ENCODE measurements around the gene IMMP2L.

The IMMP2L gene

DNA sequence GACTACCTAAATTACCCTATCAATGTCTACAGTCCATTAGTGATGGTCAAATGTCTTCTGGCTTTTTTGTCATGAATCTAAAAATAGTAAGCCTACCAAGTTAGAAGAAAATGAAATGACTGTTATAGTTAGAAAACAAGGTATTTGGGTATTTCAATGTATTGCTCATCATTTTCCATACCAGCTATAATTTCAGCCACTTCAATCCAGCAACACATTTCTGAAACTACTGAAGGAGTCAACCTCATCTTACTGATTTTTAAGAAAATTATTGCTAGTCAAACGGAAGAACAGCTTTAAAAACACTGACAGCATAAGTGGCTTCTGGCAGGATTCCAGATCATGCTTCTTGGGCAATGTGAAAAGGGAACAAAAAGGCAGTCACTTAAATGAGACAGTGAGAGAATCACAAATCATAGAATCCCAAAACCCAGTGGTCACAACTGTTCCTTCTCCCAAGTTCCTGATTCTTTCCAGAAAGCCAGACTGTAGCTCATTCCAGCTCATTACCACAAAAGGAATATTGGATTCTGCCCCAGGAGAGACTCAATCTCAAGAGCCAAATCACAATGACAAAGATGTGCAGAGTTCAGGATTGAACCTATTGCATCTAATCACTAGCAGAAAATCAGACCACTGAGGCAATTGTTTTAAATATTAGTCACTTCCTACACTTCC, 532.6 kb downstream of the IMMP2L start:
- peak; percentile 64 for DNase-seq (ENCODE audit: low spot score)

DNA sequence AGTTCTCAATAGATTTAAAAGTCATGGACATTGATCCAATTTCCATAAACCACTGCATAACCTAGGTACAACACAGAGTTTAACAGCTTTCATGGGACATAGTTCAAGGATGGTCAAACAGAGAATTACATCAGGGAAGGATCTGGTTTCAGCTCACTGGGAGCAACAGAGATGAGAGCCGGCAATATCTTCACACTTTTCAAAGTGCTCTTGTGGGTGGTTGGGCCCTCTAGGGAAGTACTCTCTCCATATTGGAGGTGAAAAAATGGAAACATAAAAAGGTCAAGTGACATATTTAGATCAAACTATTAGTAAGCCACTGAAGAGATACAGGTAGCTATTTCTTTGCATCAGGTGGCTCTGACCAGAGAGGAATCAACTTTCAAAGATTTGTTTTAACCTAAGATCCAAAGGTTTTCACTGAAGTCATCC, 533.1 kb downstream of the IMMP2L start:
- no peak for DNase-seq (ENCODE audit: low spot score)

DNA sequence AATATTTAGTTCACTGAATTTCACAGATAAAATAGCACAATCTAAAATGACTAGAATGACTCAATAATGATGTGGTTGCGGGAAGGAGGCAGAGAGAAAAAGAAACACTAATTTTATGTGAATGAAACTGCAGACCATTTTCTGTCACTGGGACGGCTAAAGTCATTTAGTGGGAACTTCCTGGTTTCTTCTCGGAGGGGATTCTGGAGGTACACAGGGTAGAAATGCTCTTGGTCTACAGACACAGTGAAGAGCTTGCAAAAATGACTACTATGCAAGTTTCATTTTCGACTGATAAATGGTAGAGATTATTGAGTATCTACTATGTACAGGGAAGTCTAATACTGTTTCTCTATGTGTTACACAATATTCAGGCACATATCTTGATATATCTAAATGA, 534.9 kb downstream of the IMMP2L start:
- peak; percentile 82 for DNase-seq (ENCODE audit: low spot score)

DNA sequence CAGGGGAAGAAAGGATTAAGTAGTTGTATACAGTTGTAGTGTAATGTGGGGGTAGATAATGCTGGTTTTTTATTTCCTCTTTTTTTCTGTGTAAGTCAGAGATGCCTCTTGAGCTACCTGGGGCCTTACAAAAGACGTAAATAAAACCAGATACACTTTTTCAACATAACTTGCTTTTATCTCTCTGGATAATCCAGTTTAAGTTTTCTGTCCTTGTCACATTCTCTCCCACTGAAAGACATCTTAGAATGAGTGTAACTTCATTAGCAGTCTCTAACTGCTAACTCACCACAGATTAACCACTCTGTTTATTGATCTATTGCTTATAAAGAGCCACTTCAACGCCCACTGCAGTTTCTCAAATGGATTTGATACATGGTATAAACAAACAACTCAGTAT, 535.5 kb downstream of the IMMP2L start:
- DNase-seq (ENCODE audit: low spot score): no peak

DNA sequence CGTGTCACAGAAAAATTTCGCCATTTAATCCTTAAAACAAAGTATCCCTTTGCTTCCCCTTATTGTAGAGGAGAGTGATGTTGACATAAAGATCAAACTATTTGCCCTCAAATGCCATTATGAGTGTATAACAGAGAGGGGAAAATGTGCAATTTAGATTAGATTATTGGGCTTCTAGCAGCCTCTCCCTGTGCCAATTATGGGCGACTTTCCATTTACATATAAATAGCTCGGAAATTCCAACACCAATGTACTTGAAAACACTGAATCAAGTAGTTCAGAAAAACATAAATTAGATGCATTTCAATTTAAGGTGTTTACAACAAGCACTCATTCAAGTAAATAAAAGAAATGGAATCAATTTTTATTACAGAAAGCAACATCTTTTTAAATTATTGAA, 535.9 kb downstream of the IMMP2L start:
- DNase-seq (ENCODE audit: low spot score): no peak

DNA sequence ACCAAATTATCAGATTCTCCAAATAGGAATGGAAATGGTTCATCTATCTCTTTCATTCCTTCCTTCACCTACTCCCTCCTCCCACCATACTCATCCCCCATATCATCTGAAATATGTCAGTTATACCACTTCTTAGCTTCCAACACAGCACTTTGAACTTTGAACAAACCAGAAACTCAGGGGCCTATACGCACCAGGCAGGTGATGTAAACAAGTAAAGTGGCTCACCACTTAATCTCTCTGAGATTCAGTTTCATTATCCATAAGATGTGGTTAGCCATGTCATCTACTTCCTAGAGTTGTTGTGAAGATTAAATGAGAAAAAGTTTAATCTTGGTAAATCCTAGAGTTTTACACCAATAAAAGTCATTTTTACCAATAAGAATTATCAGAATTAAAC, 537.3 kb downstream of the IMMP2L start:
- peak; percentile 86 for DNase-seq (ENCODE audit: low spot score)

DNA sequence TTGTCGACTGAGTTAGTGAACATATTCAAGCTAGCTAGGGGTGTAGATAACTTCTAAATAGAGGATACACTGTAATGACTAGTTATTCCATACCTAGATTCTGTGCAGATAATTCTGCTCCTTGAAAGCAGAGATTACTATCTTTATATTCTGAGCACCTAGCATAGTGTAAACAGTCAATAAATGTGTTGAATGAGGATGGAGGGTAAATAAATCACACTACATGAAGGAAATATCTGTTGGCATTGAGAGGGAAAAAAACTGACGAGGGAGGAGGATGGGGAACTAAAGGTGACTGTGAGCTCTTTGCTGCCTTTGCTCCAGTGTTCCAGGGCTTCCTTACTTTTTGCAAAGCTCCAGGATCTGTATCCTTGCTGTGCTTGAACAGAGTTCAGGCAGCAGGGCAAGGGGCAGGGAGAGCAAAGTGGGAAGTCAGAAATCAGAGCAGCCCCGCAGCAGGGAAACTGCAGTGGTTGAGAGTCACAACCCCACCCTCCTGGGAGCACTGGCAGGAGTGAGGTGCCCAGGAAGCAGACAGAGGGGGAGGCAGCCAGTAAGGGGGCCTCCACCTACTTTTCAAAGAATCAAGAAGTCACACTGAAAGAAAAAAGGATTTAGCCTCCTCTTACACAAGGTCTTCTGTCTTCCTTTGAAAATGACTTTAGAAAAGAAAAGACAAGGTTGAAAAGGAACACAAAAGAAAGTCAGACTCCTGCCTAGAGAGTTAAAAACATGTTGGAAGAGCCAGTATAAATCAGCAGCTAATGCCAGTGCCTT, 543.1 kb downstream of the IMMP2L start:
- DNase-seq (ENCODE audit: low spot score): no peak

DNA sequence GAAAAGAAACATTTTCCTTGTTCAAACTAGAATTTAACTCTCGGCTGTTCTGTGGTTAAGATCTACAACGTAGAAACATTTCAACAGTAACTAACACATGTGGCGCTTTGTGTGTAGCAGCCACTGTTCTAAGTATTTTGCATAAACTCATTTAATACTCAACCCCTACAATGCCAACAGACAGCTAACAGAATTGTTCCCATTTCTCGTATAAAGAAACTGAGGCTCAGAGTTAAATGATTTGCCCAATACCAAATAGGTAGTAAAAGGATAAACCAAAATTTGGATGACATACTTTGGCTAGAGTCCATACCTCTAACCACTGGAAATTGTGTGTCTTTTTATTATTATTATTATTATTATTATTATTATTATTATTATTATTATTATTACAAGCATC, 543.8 kb downstream of the IMMP2L start:
- DNase-seq (ENCODE audit: low spot score): no peak

DNA sequence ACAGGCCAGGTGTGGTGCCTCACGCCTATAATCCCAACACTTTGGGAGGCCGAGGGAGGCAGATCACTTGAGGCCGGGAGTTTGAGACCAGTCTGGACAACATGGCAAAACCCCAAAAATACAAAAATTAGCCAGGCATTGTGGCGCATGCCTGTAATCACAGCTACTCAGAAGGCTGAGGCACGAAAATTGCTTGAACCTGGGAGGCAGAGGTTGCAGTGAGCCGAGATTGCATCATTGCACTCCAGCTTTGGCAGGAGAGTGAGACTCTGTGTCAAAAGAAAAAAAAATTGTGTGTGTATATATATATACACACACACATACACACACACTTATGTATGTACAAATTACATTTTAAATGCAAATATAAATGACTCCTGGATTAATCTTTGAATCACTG, 548.2 kb downstream of the IMMP2L start:
- DNase-seq (ENCODE audit: low spot score): no peak

DNA sequence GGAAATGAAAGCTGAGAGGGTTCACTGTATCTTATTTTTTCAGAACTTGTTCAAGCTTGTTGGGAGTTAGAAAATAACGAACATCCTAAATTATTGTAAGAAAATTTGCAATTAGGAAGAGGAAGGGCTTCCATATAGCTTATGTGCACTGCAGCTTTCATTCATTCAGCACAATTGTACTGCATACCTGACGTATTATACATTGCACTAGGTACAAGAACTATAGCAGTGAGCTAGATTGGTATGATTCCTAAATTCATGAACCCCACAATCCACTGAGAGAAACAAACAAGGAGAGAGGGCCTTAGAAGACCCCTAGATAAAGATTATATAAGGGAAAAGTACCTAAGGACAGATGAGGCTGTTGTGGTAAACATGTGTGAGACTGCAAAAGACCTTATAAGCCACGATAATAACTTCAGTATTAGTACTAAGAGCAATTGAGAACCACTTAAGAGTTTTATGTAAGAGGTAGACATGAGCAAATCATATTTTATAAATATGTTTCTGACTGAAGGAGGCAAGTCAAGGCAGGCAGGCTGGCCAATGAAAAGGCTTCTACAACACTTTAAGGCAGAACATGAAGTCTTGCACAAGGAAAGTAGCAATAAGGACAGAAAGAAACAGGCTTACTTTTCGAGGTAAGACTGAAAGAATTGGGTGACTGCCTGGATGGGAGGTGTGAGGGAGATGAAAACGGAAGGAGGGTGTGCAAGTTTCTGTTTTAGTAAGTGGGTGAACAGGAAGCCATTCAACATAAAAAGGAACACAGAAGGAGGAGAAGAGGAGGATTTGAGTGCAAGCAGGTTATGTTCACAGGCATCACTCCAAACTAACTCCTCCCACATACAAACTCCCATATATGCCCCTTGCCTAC, 549.3 kb downstream of the IMMP2L start:
- peak; percentile 91 for DNase-seq (ENCODE audit: low spot score)

DNA sequence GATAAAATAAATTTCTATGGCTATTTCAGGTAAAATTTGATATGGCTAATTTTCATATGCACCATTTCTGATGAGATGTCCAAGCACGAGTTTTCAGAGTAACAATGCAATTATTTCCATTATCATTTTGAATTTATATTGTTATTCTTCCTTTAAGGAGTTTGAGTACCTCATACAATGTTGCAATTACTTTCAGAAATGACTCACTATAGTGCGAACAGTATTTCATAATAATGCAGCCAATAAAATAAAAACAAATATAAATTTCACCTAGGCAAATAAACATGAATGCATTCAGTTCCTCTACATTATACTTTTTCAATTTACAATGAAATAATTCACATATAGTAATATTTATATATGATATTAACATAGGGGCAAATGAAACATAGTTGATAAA, 550.1 kb downstream of the IMMP2L start:
- DNase-seq (ENCODE audit: low spot score): no peak

DNA sequence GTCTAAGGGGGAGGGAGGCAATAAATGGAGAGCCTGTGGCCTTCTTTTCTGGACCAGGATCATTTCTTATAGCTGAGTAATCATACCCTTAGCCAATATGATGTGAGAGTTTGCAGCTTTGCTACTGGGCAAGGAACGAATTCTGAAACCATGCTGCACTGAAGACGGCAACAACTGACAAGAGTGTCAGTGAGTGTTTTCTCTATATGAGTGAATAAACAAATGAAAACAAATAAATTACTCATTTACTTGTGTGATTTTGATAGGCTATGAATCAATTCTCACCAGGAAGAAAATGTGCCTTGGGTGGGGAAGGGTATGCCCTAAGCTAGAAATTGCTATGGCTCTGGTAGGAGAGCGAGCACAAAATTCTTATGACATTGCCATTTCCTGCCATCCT, 550.8 kb downstream of the IMMP2L start:
- peak; percentile 84 for DNase-seq (ENCODE audit: low spot score)

DNA sequence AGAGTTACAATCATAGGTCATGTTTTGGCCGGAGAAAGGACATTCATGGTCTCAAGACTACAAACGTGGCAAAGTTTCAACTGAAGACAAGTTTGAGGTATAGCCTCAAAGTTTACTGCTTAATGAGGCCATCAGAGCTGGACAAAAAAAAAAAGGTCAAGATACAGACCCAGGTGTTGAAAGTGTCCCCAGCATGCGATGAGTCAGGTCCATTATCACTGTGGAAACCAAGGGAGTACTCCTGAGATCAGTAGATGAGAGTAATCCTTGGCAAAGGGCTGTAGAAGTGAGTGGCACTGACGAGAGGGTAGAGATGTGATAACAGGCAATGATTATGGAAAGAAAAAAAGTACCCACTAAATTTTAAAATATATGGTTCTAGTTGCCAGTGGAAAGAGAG, 551.5 kb downstream of the IMMP2L start:
- peak; percentile 61 for DNase-seq (ENCODE audit: low spot score)

DNA sequence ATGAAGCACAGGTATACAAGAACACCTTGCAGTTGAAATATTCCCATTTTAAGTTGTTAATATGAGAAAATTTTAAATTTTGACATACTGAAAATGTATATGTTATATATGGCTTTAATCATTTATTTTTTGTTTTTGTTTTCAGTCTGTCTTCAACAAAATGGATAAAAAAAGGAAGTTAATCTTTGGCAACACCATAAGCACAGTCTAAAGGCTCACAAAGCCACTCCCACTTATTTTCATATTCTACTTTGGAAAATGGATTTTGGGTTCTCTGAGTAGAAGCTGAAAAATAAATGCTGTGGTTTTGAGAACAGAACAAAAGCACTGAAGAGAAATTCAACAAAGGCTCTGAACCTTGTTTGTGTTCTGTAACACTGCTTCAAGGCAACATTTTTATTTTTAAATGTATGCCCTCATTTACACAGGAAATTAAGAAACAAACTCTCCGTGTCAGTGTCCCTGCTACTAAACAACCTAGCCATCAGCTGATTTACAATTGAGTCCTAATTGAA, 552.7 kb downstream of the IMMP2L start:
- no peak for DNase-seq (ENCODE audit: low spot score)

DNA sequence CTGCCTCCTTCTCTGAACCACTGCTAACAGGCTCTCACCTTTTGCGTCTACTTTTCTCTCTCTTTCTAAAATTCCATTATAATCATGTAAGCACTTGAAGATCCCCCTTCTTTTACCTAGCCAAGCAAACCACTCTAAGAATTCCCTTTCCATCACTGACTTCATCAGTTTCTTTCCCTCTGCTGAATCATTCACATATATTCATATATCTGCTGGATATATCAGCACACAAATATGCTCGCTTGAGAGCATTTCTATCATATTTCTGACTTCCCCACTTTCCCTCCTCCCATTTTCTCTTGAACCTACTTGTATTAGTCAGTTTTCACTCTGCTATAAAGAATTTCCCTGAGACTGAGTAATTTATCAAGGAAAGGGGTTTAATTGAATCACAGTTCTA, 555.6 kb downstream of the IMMP2L start:
- no peak for DNase-seq (ENCODE audit: low spot score)

DNA sequence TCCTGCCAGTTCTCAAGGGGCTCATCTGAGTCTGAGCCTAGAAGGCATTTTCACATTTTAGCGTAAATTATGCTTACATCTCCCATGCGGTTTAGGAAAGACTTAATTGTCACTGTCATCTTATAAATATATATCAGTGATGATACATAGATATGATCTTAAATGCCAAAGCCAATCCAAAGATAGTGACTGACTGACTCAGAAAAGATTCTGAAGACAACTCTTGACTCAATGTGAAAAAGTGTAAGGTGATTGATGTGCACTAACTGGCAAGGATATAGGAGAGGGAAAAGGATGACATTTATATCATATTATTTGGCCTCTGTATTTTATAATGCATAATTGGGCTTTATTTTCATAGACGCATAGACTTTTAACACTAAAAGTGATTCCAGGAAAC, 556.3 kb downstream of the IMMP2L start:
- DNase-seq (ENCODE audit: low spot score): no peak

DNA sequence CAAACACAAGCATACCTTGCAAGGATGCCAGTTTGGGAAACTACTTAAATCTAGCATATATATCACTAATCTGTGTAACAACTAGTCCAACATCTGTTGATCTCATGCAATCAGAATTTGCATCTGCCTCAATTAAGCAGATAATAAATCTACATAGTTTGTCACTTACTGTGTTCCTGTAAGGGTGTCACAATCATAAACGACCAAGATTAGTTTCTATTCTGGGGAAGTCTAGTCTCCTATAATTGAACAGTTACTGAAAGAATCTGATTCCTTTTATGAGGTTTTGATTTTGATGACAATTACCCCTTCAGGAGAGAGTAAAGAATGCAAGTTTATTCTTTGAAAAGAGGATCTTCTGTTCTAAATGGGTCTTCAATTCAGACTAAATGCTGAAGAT, 556.8 kb downstream of the IMMP2L start:
- no peak for DNase-seq (ENCODE audit: low spot score)

DNA sequence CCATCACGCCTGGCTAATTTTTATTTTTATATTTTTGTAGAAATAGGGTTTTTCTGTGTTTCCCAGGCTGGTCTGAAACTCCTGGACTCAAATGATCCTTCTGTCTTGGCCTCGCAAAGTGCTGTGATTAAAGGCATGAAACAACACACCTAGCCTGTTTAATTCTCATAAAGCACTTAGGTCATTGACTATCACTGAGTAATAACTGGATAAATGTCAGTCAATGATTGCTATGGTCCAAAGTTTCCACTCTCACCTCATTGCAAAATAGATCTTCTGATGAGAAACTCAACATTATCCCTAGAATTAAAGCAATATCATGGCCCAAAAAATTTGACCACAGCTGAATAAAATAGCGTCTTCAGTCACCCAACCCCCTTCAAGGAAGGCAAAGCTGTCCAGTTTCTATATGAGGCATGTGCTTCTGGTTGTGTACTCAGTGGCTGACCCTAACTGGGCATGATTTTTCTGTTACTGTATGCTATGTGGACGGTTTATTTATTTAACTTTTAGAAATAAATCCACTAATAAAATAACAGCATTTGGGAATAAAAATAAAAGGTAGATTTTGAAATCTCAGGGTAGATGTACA, 557.9 kb downstream of the IMMP2L start:
- DNase-seq (ENCODE audit: low spot score): no peak

DNA sequence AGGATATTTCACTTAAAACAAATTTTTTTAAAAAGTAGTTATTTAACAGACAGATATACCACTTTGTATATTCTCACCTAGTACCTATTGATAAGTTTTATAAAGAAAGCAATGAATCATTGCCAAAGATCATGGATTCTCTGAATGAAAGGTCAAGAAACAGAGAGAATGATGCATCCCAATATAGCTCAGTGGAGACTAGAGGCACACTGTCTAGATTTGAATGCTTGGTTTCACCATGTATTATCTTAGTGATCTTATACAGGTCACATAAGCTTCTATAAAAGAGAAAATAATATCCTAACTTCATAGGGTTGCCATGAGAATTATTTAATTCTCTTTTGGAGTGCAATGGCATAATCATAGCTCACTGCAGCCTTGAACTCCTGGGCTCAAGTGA, 558.4 kb downstream of the IMMP2L start:
- no peak for DNase-seq (ENCODE audit: low spot score)

DNA sequence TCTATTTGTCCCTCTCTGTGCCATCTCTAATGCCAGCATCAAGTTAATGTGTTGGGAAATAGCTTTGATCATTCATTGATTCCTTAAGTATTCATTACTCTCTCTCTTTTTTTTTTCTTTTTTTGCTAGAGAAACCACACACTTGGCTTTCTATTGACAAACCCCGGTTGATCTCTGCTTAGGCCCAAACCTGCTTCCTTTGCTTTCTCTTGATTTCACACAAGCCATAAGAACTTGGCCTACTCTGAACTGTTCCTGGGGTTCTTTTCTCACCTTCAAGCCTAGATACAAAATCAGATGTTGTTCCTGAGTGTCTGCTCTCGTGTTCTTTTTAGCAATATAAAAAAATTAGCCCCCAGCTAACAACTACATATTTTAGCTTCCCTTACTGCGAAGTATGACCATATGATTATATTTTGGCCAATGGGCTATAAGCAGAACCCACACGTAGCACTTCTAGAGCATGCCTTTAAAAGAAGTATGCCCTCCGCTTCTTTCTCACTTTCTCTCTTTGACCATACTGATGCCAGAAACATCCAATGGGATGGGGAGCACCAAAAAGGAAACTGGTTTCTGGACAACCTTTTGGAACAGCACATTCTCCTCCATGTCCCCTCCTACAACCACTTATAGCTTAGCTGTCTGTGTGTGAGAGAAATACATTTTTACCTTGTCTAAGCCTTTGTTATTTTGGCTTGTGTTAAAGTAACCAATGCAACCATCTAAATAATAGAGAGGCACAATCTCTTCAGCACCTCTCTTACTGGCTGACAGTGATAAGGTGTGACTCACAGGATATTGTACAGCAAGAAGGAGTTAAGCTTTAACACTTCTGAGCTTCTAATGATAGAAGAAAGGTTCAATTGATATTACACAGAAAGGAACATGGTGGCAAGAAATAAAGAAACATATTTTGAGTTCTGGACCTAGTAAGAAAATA, 568.0 kb downstream of the IMMP2L start:
- DNase-seq (ENCODE audit: low spot score): no peak

DNA sequence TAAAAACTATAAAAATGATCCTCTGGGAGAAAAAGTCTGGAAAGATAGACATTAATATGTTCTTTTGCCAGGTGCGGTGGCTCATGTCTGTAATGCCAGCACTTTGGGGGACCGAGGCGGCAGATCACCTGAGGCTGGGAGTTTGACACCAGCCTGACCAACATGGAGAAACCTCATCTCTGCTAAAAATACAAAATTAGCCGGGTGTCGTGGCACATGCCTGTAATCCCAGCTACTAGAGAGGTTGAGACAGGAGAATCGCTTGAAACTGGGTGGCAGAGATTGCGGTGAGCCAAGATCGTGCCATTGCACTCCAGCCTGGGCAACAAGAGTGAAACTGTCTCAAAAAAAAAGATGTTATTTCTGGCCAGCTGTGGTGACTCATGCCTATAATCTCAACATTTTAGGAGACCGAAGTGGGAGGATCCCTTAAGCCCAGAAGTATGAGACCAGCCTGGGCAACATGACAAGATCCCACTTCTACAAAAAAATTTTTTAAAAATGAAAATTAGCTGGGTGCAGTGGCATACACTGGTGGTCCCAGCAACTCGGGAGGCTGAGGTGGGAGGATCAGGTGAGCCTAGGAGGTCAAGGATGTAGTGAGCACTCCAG, 573.3 kb downstream of the IMMP2L start:
- no peak for DNase-seq (ENCODE audit: low spot score)

Measured in activated CD4-positive, alpha-beta T cell treated with anti-CD3 and anti-CD28 coated beads, Interleukin-2, Interleukin-4, amounts not matched to agents 100 ng/mL and 50 ng/mL, durations not matched to agents 16 hours and 8 hours (primary cell).